Embryonic facial prominence (tissue), 1 donor: ENCODE results near the gene KRT86.

Experiments
- DNase-seq: peaks from one replicate; pipeline ENCODE4 v3.0.0-alpha.2; 2016; ENCODE audit errors: extremely low spot score

KRT86 gene

GRCh38 chr12:52274521-52275120 lies at the start of gene KRT86:
Gene KRT86, plus strand, starts transcription at chr12:52274645. Its CDS starts 27,272 bp downstream, at chr12:52301917.
- DNase-seq: no peak

GRCh38 chr12:52225752-52226151 lies 48.7 kb upstream of the KRT86 start:
- no peak for DNase-seq

- DNase-seq: no peak
Observed at GRCh38 chr12:52226446-52226845, 48.0 kb upstream of the KRT86 start.

GRCh38 chr12:52227606-52228166 lies 46.8 kb upstream of the KRT86 start:
- DNase-seq: no peak

- no peak for DNase-seq
Observed at GRCh38 chr12:52228366-52228765, 46.1 kb upstream of the KRT86 start.

- no peak for DNase-seq
Observed at GRCh38 chr12:52228931-52229330, 45.5 kb upstream of the KRT86 start.

GRCh38 chr12:52229836-52230343 lies 44.6 kb upstream of the KRT86 start:
- no peak for DNase-seq

GRCh38 chr12:52230364-52231281 lies 43.8 kb upstream of the KRT86 start:
- DNase-seq: no peak

GRCh38 chr12:52231305-52232202 lies 42.9 kb upstream of the KRT86 start:
- DNase-seq: no peak

- no peak for DNase-seq
Observed at GRCh38 chr12:52232203-52232673, 42.2 kb upstream of the KRT86 start.

GRCh38 chr12:52232674-52233461 lies 41.6 kb upstream of the KRT86 start, which contains the start of gene KRT7:
Gene KRT7, plus strand, starts transcription at chr12:52233243. Its CDS starts 54 bp downstream, at chr12:52233297.
- DNase-seq: no peak

GRCh38 chr12:52233462-52234207 lies 40.8 kb upstream of the KRT86 start:
- no peak for DNase-seq

GRCh38 chr12:52234223-52234810 lies 40.1 kb upstream of the KRT86 start:
- no peak for DNase-seq

- no peak for DNase-seq
Observed at GRCh38 chr12:52235001-52235764, 39.3 kb upstream of the KRT86 start.

- no peak for DNase-seq
Observed at GRCh38 chr12:52235822-52236361, 38.6 kb upstream of the KRT86 start.

GRCh38 chr12:52236386-52237050 lies 37.9 kb upstream of the KRT86 start:
- no peak for DNase-seq

GRCh38 chr12:52238207-52238840 lies 36.1 kb upstream of the KRT86 start:
- no peak for DNase-seq
